ENCODE data around the gene BRIP1. TPM values are rescaled to one million over a fixed set of nuclear protein-coding genes. Genes with fewer than 3 reads are reported as not detected.

BRIP1 gene
- total RNA-seq, 2 experiments from 2014 or later = 1.0 to 1.9 TPM

DNA sequence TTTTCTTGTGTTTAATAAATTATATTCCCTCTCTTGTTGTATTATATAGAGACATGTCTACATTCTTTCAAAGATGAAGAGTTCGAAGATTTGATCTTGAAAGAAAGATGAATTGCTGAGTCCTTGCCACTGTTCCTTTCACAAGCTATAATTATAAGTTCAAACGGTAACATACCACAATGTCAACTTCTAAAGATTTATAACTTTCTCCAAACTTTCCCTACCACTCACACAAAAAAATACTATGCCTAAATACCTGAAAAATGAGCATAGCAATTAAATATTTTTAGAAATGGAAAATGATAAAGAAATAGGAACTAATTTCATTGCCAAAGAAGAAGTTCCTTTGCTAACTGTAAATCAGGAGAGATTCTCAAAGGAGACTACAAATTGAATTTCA lies 50.6 kb downstream of the BRIP1 start:
- ATAC-seq (ENCODE audit: poor library complexity) = no peak

DNA sequence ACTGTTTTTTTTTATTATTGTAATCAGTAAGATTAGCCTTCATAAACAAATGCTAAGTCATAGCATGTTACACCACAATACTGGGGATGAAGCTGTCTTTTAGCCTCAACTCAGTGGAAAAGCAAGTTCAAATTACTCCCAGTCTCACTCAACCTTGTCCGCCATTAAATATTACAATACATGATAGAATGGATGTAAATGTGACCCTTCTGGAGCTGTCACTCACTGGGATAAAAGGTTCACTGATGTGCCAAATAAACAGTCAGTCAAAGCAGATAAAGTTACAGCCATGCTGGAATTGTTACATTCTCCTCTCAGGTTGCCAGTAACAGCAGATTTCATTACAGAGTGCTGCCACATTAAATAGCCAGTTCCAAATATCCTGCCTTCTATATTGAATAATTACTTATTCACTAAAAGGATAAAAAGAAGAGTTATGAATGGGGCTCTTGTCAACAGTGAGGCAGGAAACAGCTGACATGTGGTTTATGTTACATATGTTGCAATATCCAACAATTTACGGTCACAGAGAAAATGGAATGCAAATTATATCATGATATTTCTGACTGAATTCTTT lies 53.4 kb downstream of the BRIP1 start:
- H3K4me3 Mint-ChIP-seq = no peak overlapping the region
- no peaks in the 10 kb centered on the region for H3K9me3 ChIP-seq (ENCODE audit: control insufficient read depth in 1 of 2, insufficient read depth in 1 of 2, low read length in 2 of 2)
- H3K4me1 ChIP-seq (ENCODE audit: insufficient read depth, low read length) = no peaks in the 10 kb centered on the region
- H3K9me3 Mint-ChIP-seq = no peaks in the 10 kb centered on the region
- TF ChIP-seq, protein P1, sequence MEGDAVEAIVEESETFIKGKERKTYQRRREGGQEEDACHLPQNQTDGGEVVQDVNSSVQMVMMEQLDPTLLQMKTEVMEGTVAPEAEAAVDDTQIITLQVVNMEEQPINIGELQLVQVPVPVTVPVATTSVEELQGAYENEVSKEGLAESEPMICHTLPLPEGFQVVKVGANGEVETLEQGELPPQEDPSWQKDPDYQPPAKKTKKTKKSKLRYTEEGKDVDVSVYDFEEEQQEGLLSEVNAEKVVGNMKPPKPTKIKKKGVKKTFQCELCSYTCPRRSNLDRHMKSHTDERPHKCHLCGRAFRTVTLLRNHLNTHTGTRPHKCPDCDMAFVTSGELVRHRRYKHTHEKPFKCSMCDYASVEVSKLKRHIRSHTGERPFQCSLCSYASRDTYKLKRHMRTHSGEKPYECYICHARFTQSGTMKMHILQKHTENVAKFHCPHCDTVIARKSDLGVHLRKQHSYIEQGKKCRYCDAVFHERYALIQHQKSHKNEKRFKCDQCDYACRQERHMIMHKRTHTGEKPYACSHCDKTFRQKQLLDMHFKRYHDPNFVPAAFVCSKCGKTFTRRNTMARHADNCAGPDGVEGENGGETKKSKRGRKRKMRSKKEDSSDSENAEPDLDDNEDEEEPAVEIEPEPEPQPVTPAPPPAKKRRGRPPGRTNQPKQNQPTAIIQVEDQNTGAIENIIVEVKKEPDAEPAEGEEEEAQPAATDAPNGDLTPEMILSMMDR (IDR thresholded peaks at IDR 0.05) = no peak
- peak in 1 of 14 experiments; percentile 18 for DNase-seq
- no peak overlapping the region for H3K27ac Mint-ChIP-seq
- H3K36me3 ChIP-seq (ENCODE audit: insufficient read depth, low read length) = no peaks in the 10 kb centered on the region
- CTCF ChIA-PET = no interaction called here
- intact Hi-C loops (cut with DNase I, micrococcal nuclease) = no loop called here
- H3K4me3 ChIP-seq (ENCODE audit: low read length) = no peak overlapping the region
- POLR2A ChIA-PET = no interaction called here
- no peaks in the 10 kb centered on the region for H3K27me3 Mint-ChIP-seq
- peaks cover 11% of the 10 kb centered on the region for H3K4me1 Mint-ChIP-seq (ENCODE audit: low read depth)
- ATAC-seq (ENCODE audit: poor library complexity) = no peak
- no peaks in the 10 kb centered on the region for H3K27me3 ChIP-seq (ENCODE audit: control insufficient read depth in 1 of 2, insufficient read depth in 2 of 2, low read length in 2 of 2)
- H3K36me3 Mint-ChIP-seq (ENCODE audit: low read depth) = no peaks in the 10 kb centered on the region
- no peak overlapping the region for H3K27ac ChIP-seq (ENCODE audit: low read depth in 1 of 2, low read length in 2 of 2)

More for the DNA sequence above, 50.6 kb downstream of the BRIP1 start:
- H3K27me3 ChIP-seq (ENCODE audit: control insufficient read depth in 1 of 2, insufficient read depth in 2 of 2, low read length in 2 of 2) = no peaks in the 10 kb centered on the region
- CTCF ChIA-PET = interaction anchor here (1.0 kb wide), 1 partner anchor 12 kb away, joined by 3 read pairs; no protein-coding TSS in a partner anchor
- no peaks in the 10 kb centered on the region for H3K36me3 ChIP-seq (ENCODE audit: insufficient read depth, low read length)
- H3K4me3 ChIP-seq (ENCODE audit: low read length) = no peak overlapping the region
- Mint-ChIP-seq H3K9me3 (no peaks in the 10 kb centered on the region), H3K36me3 (ENCODE audit: low read depth) (no peaks in the 10 kb centered on the region), H3K4me1 (ENCODE audit: low read depth) (peaks cover 8% of the 10 kb centered on the region), H3K27me3 (no peaks in the 10 kb centered on the region), H3K4me3 (no peak overlapping the region), H3K27ac (no peak overlapping the region)
- TF ChIP-seq, protein P1 (IDR thresholded peaks at IDR 0.05) = no peak
- H3K27ac ChIP-seq (ENCODE audit: low read depth in 1 of 2, low read length in 2 of 2) = no peak overlapping the region
- no peak for DNase-seq
- intact Hi-C loops (cut with DNase I, micrococcal nuclease) = no loop called here
- no peaks in the 10 kb centered on the region for H3K9me3 ChIP-seq (ENCODE audit: control insufficient read depth in 1 of 2, insufficient read depth in 1 of 2, low read length in 2 of 2)
- POLR2A ChIA-PET = no interaction called here
- H3K4me1 ChIP-seq (ENCODE audit: insufficient read depth, low read length) = no peaks in the 10 kb centered on the region

DNA sequence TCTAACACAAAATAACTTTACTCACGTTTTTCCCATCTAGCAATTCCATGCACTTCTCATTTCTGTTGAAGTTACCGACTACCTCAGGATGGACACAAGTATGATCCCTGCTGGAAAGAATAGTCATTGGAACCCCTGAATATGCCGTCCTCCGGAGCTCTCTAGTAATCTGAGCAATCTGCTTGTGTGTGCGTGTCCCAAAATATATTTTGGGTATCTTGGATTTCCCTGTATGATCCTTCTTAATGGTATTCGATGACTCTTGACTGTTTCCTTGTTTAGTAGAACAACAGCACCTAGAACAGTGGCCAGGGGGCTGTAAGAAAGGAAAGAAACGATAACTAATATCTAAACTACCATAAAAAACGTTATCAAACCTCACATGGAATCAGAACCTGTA lies 54.9 kb downstream of the BRIP1 start:
- no peak for DNase-seq
- TF ChIP-seq, protein P1 (IDR thresholded peaks at IDR 0.05) = no peak
- no peaks in the 10 kb centered on the region for H3K36me3 Mint-ChIP-seq (ENCODE audit: low read depth)
- no peaks in the 10 kb centered on the region for H3K9me3 ChIP-seq (ENCODE audit: control insufficient read depth in 1 of 2, insufficient read depth in 1 of 2, low read length in 2 of 2)
- no peaks in the 10 kb centered on the region for H3K27me3 Mint-ChIP-seq
- H3K4me1 ChIP-seq (ENCODE audit: insufficient read depth, low read length) = no peaks in the 10 kb centered on the region
- H3K4me3 Mint-ChIP-seq = no peak overlapping the region
- H3K27ac ChIP-seq (ENCODE audit: low read depth in 1 of 2, low read length in 2 of 2) = no peak overlapping the region
- ATAC-seq (ENCODE audit: poor library complexity) = no peak
- H3K27me3 ChIP-seq (ENCODE audit: control insufficient read depth in 1 of 2, insufficient read depth in 2 of 2, low read length in 2 of 2) = no peaks in the 10 kb centered on the region
- no peak overlapping the region for H3K4me3 ChIP-seq (ENCODE audit: low read length)
- H3K9me3 Mint-ChIP-seq = no peaks in the 10 kb centered on the region
- H3K27ac Mint-ChIP-seq = no peak overlapping the region
- H3K4me1 Mint-ChIP-seq (ENCODE audit: low read depth) = peaks cover 11% of the 10 kb centered on the region
- POLR2A ChIA-PET = no interaction called here
- CTCF ChIA-PET = no interaction called here
- intact Hi-C loops (cut with DNase I, micrococcal nuclease) = no loop called here
- no peaks in the 10 kb centered on the region for H3K36me3 ChIP-seq (ENCODE audit: insufficient read depth, low read length)

Measured in CD4-positive, alpha-beta T cell (primary cell).